HTR-8/SVneo (cell line): ENCODE results near the gene GJC3.
"Not testable (repeated sequence)": the region's sequence is repeated elsewhere in the genome, so short reads cannot be mapped to it uniquely, and the experiment has no call there.

Source experiments
- DNase-seq: peaks from one replicate; pipeline ENCODE4 v3.0.0; 2011; ENCODE audit warnings: low spot score, mixed read lengths; ENCODE audit not compliant: insufficient read length
- FAIRE-seq: peaks from 2 replicates; lab custom pipeline; 2011; peaks lifted over from hg19 to GRCh38; lab: Jason Lieb, UNC

The GJC3 gene, protein sequence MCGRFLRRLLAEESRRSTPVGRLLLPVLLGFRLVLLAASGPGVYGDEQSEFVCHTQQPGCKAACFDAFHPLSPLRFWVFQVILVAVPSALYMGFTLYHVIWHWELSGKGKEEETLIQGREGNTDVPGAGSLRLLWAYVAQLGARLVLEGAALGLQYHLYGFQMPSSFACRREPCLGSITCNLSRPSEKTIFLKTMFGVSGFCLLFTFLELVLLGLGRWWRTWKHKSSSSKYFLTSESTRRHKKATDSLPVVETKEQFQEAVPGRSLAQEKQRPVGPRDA

GRCh38 chr7:99928994-99929729, at the start of gene GJC3:
TSS of gene GJC3 (minus strand) at chr7:99929620. CDS start at chr7:99929620, 0 bp downstream.
- FAIRE-seq (peak; percentile 26), DNase-seq (peak; percentile 54)

- DNase-seq (no peak), FAIRE-seq (no peak)
Measured at GRCh38 chr7:99976626-99977025, 47.2 kb upstream of the GJC3 start.

- FAIRE-seq (no peak), DNase-seq (no peak)
Measured at GRCh38 chr7:99975782-99976521, 46.5 kb upstream of the GJC3 start, which contains the start of gene AZGP1. TSS of gene AZGP1 (minus strand) at chr7:99976031. CDS start at chr7:99976020, 11 bp downstream.

- FAIRE-seq (no peak), DNase-seq (no peak)
Measured at GRCh38 chr7:99974681-99975080, 45.3 kb upstream of the GJC3 start.

- DNase-seq, FAIRE-seq: not testable (repeated sequence)
Measured at GRCh38 chr7:99973817-99974216, 44.4 kb upstream of the GJC3 start.

DNA sequence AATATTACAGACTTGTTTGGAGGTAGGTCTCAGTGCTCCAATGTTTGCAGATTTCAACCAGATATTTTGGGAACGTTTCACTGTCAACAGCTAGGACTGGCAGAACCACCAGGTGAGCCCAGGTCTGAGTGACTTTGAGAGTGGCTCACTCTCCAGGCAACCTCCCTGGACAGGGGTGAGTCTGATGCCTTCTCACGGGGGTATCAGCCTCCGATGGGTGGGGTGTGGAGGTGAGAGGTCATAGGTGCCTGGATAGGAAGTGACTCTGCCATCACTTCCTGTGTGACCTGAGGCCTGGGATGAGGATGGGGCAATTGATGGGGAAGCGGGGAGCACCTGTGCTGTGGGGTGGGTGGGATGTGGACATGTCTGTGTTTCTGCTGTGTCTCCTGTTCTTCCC, 41.8 kb upstream of the GJC3 start:
- no peak for DNase-seq
- FAIRE-seq, result no peak

DNA sequence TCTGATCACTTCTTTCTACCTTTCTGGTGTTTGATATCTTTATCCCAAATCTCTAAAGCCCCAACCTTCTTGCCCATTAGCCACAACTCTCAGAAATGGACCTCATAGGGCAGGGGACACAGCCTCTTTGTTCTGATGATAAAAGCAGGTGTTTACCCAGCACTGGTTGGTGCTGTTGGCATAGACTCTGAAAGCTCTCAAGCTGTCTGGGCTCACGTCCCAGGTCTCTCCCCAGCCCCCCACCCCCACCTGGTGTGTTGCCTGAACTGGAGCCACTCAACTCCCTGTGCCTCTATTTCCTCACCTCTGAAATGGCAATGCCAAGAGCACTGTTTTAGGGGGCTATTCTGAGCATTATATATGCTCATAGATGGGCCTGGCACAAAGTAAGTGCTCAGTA, 40.4 kb upstream of the GJC3 start:
- DNase-seq, FAIRE-seq: not testable (repeated sequence)

DNA sequence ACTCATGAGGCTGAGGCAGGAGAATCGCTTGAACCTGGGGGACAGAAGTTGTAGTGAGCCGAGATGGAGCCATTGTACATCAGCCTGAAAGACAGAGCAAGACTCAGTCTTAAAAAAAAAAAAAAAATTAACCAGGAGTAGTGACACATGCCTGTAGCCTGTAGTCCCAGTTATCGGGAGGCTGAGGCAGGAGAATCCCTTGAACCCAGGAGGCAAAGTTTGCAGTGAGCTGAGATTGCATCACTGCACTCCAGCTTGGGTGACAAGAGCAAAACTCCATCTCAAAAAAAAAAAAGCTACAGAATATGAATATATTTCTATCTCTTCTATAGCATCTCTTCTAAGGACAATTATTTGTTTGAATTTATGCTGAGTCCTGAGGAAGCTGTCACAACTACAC, 39.9 kb upstream of the GJC3 start:
- FAIRE-seq, result no peak
- no peak for DNase-seq

GRCh38 chr7:99958564-99959227, 29.3 kb upstream of the GJC3 start:
- FAIRE-seq (no peak), DNase-seq (no peak)

GRCh38 chr7:99955247-99955646, 25.8 kb upstream of the GJC3 start:
- no peak for FAIRE-seq
- DNase-seq, result no peak

DNA sequence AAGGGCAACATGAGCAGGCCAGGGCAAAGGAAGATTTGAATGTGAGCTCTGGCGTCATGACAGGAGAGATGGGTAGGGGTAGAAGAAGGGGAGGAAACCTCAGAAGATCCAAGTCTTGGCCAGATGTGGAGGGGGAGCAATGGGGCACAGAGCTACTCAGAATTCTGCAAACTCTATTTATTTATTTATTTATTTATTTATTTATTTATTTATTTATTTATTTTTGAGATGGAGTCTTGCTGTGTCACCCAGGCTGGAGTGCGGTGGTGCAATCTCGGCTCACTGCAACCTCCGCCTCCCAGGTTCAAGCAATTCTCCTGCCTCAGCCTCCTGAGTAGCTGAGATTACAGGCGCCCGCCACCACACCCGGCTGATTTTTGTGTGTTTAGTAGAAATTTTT, 25.2 kb upstream of the GJC3 start:
- DNase-seq, FAIRE-seq: not testable (repeated sequence)

DNA sequence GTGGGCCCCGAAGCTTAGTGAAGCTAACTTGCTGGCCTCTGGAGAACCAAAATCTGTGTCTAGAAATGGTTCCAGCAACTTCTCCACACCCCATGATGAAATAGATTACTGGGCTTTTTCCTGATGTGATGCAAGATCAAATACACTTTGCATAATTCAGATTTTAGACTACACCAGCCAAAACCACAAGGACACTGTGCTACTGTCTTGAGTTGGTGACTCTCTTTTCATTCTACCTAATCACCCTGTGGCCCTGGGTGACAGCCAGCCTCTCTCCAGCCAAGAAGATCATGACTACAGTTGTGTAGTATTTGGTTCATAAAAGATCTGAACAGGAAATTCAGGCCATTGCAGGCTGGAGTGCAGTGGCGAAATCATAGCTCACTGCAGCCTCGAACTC, 24.2 kb upstream of the GJC3 start:
- no peak for DNase-seq
- no peak for FAIRE-seq

- not testable (repeated sequence) for DNase-seq, FAIRE-seq
Measured at GRCh38 chr7:99952649-99953048, 23.2 kb upstream of the GJC3 start.

- DNase-seq, FAIRE-seq: not testable (repeated sequence)
Measured at GRCh38 chr7:99950819-99951218, 21.4 kb upstream of the GJC3 start.

DNA sequence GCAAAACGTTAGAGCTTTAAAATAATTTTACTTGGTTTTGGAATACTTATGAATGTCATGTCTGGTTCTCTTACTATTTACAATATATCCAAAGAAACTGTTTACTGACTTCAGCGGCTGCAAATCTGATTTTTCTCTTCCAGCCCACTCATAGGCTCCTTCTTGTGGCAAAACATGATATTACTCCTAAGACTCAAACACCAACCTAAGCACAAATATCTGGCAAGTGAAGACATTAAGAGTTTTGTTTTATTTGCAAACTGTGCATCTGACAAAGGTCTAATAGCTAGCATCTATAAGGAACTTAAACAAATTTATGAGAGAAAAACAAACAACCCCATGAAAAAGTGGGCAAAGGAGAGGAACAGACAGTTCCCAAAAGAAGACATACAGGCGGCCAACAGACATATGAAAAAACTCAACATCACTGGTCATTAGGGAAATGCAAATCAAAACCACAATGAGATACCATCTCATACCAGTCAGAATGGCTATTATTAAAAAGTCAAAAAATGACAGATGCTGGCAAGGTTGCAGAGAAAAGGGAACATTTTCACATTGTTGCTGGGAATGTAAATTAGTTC, 20.3 kb upstream of the GJC3 start:
- FAIRE-seq, result no peak
- DNase-seq, result no peak

GRCh38 chr7:99947608-99948007, 18.2 kb upstream of the GJC3 start:
- FAIRE-seq, result no peak
- DNase-seq, result no peak

- no peak for DNase-seq
- FAIRE-seq, result no peak
Measured at GRCh38 chr7:99944497-99945070, 15.2 kb upstream of the GJC3 start.

- DNase-seq, result no peak
- FAIRE-seq, result no peak
Measured at GRCh38 chr7:99943641-99944496, 14.4 kb upstream of the GJC3 start.

DNA sequence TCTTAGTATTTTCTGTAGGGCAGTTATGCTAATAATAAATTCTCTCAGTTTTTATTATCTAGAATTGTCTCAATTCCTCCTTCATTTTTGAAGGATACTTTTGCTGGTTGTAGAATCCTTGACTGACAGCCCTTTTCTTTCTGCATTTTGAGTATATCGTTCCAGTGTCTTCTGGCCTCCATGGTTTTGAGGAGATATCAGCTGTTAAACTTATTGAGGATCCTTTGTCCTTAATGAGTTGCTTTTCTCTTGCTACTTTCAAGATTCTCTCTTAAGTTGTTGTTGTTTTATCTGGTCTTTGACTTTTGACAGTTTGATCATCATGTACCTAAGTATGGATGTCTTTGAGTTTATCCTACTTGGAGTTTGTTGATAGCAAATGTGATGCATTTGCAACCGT, 8.9 kb upstream of the GJC3 start:
- DNase-seq, result no peak
- FAIRE-seq, result no peak
